Subcutaneous abdominal adipose tissue (tissue), 5 donors: ENCODE data around the gene MED26.
A peak's percentile ranks its signal among the peaks of the same experiment; 100 is the strongest.

Source experiments
- H3K27ac ChIP-seq: one replicate; pipeline ENCODE4 v1.7.0; 2013; ENCODE audit warnings: low read depth, mild to moderate bottlenecking, inconsistent platforms, low read length, moderate library complexity
- H3K27me3 ChIP-seq, 5 donors: one replicate each; pipeline ENCODE4 v1.7.0; 2013; ENCODE audit warnings: low read length in 5 of 5, inconsistent platforms in 1 of 5; ENCODE audit not compliant: control insufficient read depth in 5 of 5, insufficient read depth in 4 of 5
- H3K36me3 ChIP-seq, 5 donors: one replicate each; pipeline ENCODE4 v1.7.0; 2013; ENCODE audit warnings: low read length in 5 of 5; ENCODE audit not compliant: control insufficient read depth in 5 of 5, insufficient read depth in 5 of 5
- H3K4me1 ChIP-seq, 5 donors: one replicate each; pipeline ENCODE4 v1.7.0; 2013; ENCODE audit warnings: low read length in 5 of 5, mild to moderate bottlenecking in 3 of 5, moderate library complexity in 1 of 5; ENCODE audit not compliant: control insufficient read depth in 5 of 5, insufficient read depth in 5 of 5
- H3K4me3 ChIP-seq, 5 donors: one replicate each; pipeline ENCODE4 v1.7.0; 2013; ENCODE audit warnings: low read length in 5 of 5, low read depth in 1 of 5
- H3K9ac ChIP-seq, 5 donors: one replicate each; pipeline ENCODE4 v1.7.0; 2013; ENCODE audit warnings: low read length in 5 of 5, mild to moderate bottlenecking in 4 of 5, moderate library complexity in 3 of 5
- H3K9me3 ChIP-seq, 5 donors: one replicate each; pipeline ENCODE4 v1.7.0; 2013; ENCODE audit warnings: low read length in 5 of 5; ENCODE audit not compliant: control insufficient read depth in 5 of 5
- donor health status: healthy.
- donor health status: healthy.
- donor health status: healthy.
- donor health status: healthy.
- donor health status: healthy.

Gene MED26

DNA sequence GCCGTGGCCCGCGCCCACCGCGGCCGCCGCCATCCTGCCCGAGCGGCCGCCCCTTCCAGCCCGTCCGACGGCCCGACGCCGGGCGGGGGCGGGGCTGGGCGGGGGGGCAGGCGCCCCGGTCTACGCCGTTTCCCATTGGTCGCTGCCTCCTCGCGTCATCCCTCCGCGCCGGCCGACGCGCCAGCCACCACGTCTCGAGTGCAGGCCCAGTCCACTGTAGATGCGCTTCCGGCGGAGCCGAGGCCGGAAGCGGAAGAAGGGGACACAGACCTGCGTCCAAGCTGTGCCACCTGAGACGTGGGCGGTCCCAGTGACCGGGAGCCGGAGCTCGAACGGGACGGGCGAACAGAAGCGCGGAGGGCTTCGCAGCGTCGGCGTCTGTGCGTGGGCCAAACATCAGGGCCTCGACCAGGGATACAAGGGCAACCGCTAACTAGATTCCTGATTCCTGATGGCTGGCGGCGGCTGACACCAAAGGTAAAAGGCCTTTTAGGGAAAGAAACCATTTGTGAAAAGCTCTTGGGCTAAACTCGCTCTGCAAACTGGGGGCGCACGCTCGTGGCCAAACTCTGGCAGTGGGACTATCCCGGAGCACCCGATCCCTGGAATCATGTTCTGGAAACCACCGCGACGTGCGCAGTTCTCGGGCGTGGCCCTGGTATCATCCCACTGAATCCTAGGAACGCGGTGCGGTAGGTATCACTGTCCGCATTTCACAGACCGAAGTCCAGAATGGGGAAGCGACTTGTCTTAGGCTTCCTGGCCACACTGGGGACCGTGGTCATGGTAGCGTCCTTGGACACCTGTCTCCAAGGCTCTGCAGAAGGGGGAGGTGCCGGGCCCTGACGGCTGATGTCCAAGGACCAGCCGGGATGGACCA, 55.4 kb downstream of the MED26 start, which contains the start of gene SLC35E1:
SLC35E1 (minus strand) TSS at position 84 of the 880 bp plus-strand sequence; CDS start at position 33, 51 bp downstream.
- Histone ChIP-seq H3K27ac (peak within 1 kb of the TSS; percentile 83), H3K4me3 (peak within 1 kb of the TSS; percentile 85 to 96 (median 94)), H3K36me3 (peaks cover 0 to 47% (median 35%) of the 10 kb centered on the region in 5 donors), H3K27me3 (no peaks in the 10 kb centered on the region), H3K4me1 (peaks cover 17 to 56% (median 48%) of the 10 kb centered on the region in 5 donors), H3K9me3 (no peaks in the 10 kb centered on the region), H3K9ac (peak within 1 kb of the TSS; percentile 69 to 94 (median 87))

DNA sequence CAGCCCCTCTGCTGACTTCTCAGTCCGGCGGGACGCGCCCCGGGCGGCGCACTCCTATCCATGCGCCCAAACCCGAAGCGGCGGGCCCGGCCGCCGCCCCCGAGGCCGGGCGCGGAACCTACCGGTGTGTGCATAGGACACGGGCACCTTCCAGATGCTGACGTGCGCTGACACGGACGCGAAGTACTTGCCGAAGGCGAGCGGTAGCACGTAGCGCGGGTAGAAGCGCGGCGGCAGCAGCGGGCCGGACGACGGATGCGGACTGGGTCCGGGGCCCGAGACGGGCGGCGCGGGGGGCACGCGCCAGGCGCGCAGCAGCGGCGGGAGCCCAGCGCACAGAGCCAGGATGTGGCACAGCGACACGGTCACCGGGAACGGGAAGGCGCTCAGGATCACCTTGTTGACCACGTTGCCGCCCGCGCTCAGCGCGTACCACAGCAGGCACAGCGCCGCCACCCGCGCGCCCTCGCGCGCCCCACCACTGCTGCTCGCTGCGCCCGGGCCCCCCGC, 56.1 kb downstream of the MED26 start:
- Histone ChIP-seq H3K9ac (peak overlapping the region; percentile 69 to 81 (median 79)), H3K9me3 (no peaks in the 10 kb centered on the region), H3K4me1 (peaks cover 16 to 49% (median 41%) of the 10 kb centered on the region in 5 donors), H3K27me3 (no peaks in the 10 kb centered on the region), H3K36me3 (peaks cover under 1 to 52% (median 34%) of the 10 kb centered on the region in 5 donors), H3K4me3 (peak overlapping the region; percentile 54 to 96 (median 94)), H3K27ac (no peak overlapping the region)

DNA sequence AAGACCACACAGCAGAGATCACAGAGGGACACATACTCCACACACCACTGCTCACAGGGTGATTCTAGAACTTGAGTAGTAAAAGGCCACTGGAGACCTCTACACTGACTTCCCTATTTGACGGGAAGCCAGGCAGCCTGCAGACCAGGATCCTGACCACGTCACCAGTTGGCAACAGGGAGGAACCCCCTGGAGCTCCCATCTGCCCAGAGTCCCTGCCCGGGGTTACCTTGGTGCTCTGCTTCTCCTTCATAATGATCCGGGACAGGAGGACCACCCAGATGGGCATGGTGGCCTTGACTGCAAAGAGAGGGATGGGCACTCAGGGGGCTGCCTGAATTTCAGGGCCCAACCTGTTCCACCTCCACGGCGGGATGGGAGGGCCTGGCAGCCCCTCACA, 56.7 kb downstream of the MED26 start:
- Histone ChIP-seq H3K9ac (peak overlapping the region; percentile 69 to 81 (median 79)), H3K27ac (no peak overlapping the region), H3K27me3 (no peaks in the 10 kb centered on the region), H3K4me3 (peak overlapping the region; percentile 54 to 96 (median 94)), H3K9me3 (no peaks in the 10 kb centered on the region), H3K4me1 (peaks cover 15 to 43% (median 38%) of the 10 kb centered on the region in 5 donors), H3K36me3 (peaks cover 2 to 52% (median 34%) of the 10 kb centered on the region in 5 donors)

GRCh38 chr19:16569609-16570320, 58.2 kb downstream of the MED26 start:
- Histone ChIP-seq H3K27me3 (no peaks in the 10 kb centered on the region), H3K36me3 (peaks cover 3 to 48% (median 30%) of the 10 kb centered on the region in 5 donors), H3K9me3 (no peaks in the 10 kb centered on the region), H3K27ac (no peak overlapping the region), H3K9ac (no peak overlapping the region), H3K4me1 (peaks cover 14 to 37% (median 36%) of the 10 kb centered on the region in 5 donors), H3K4me3 (no peak overlapping the region)

GRCh38 chr19:16566702-16567101, 61.3 kb downstream of the MED26 start:
- Histone ChIP-seq H3K27ac (no peak overlapping the region), H3K9me3 (no peaks in the 10 kb centered on the region), H3K27me3 (no peaks in the 10 kb centered on the region), H3K4me3 (no peak overlapping the region), H3K36me3 (peaks cover 6 to 69% (median 47%) of the 10 kb centered on the region in 5 donors), H3K9ac (no peak overlapping the region), H3K4me1 (peaks cover 6 to 15% (median 11%) of the 10 kb centered on the region in 5 donors)

DNA sequence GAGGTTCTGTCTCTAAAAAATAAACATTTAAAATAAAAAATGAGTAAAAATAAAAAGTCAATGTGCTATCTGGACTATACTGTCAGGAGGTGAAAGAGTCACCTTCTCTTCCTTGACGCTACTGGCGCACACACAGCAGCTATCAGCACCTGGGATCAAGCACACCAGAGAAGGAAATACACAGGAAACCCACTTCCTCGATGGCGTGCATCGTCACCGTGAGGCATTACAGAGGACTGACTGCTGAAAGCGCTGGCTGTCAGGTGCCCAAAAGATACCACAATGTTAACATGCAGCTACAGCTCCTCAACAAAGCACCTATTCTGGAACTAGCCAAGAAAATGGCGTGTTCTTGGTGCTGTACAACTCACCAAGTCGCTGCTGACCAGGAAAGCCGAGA, 61.8 kb downstream of the MED26 start:
- H3K27ac ChIP-seq, result no peak overlapping the region
- H3K9me3 ChIP-seq, result no peaks in the 10 kb centered on the region
- no peak overlapping the region for H3K4me3 ChIP-seq
- no peak overlapping the region for H3K9ac ChIP-seq
- H3K27me3 ChIP-seq, result no peaks in the 10 kb centered on the region
- peaks cover 2 to 10% (median 6%) of the 10 kb centered on the region in 5 donors for H3K4me1 ChIP-seq
- H3K36me3 ChIP-seq, result peaks cover 6 to 75% (median 52%) of the 10 kb centered on the region in 5 donors

GRCh38 chr19:16564842-16565241, 63.2 kb downstream of the MED26 start:
- Histone ChIP-seq H3K4me3 (no peak overlapping the region), H3K27ac (no peak overlapping the region), H3K27me3 (no peaks in the 10 kb centered on the region), H3K4me1 (peaks cover 0 to 8% (median 3%) of the 10 kb centered on the region in 5 donors), H3K36me3 (peaks cover 6 to 78% (median 57%) of the 10 kb centered on the region in 5 donors), H3K9ac (no peak overlapping the region), H3K9me3 (no peaks in the 10 kb centered on the region)

GRCh38 chr19:16562608-16563025, 65.4 kb downstream of the MED26 start:
- Histone ChIP-seq H3K9ac (no peak overlapping the region), H3K27me3 (no peaks in the 10 kb centered on the region), H3K4me1 (peaks cover 0 to 8% (median 3%) of the 10 kb centered on the region in 5 donors), H3K4me3 (no peak overlapping the region), H3K9me3 (no peaks in the 10 kb centered on the region), H3K36me3 (peaks cover 6 to 73% (median 56%) of the 10 kb centered on the region in 5 donors), H3K27ac (no peak overlapping the region)

- Histone ChIP-seq H3K4me3 (no peak overlapping the region), H3K4me1 (peaks cover 0 to 5% (median 2%) of the 10 kb centered on the region in 5 donors), H3K27ac (no peak overlapping the region), H3K36me3 (peaks cover 4 to 66% (median 53%) of the 10 kb centered on the region in 5 donors), H3K9ac (no peak overlapping the region), H3K27me3 (no peaks in the 10 kb centered on the region), H3K9me3 (no peaks in the 10 kb centered on the region)
Observed at GRCh38 chr19:16561382-16561781, 66.6 kb downstream of the MED26 start.
